GM03348 (cell line): ENCODE data around the gene CPSF2.
A peak's percentile ranks its signal among the peaks of the same experiment; 100 is the strongest.
"Not testable (repeated sequence)": the region's sequence is repeated elsewhere in the genome, so short reads cannot be mapped to it uniquely, and the experiment has no call there.

Source experiments
- DNase-seq: peaks from one replicate; pipeline ENCODE4 v3.0.0; 2012; ENCODE audit warnings: low spot score

The CPSF2 gene

DNA sequence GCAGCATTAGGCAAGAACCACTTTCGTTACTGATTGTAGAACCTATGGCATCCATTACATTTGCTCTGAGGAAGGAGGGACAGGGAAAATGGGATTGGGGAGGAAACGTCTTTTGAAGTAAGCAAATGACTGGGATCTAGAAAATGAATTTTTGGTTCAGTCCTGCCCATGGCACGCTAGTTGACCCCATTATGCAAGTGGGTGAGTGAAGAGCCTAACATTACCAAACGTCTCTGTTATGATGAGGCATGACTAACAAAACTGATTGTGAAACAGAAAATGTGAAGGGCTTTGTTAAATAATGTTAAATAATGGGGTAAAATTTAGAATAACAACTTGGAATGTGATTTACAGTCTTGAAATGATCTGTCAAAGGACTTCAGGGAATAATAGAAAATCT is 38.9 kb downstream of the CPSF2 start:
- peak; percentile 82 for DNase-seq

DNA sequence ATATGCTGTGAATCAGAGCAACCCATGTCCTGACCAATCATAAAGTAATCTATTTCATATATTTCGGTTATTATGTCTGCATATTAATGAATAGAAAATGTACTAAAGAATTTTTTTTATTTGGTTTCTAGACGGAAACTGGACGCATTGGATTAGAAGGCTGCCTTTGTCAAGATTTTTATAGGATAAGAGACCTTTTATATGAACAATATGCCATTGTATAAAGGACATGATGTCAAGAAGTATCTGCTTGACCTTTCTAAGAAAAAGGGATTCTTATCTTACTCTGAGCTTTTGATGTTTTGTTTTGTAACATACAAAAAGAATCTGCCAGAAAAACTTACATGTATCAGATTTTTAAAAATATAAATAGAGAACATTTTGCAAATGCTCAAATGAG is 39.8 kb downstream of the CPSF2 start:
- no peak for DNase-seq

DNA sequence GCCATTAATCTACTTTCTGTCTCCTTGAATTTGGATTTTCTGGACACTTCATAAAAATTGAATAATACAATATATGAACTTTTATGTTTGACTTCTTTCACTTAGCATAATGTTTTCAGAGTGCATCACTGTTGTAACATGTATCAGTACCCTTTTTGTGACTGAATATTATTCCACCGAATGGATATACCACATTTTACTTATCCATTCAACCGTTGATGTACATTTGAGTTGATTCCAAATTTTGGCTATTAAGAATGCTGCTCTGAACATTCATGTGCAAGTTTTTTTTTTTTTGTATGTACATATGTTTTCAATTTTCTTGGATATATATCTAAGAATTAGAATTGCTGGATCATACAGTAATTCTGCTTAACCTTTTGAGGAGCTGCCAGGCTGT is 43.2 kb downstream of the CPSF2 start:
- DNase-seq, result no peak

DNA sequence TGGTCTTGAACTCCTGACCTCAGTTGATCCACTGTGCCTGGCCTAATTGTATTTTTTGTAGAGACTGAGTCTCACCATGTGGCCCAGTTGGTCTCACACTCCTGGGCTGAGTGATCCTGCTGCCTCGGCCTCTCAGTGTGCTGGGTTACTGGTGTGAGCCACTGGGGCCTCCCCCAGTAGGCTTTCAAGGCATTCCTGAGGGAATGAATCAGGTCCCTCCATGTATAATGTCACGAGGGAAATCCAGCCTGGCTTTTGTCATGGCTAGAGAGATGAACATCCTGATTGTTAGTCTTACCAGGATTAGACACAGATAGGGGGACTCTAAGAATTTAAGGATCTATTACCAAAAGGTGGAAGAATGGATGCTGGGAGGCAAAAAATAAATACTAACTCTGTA is 51.9 kb downstream of the CPSF2 start:
- DNase-seq, result peak; percentile 16

DNA sequence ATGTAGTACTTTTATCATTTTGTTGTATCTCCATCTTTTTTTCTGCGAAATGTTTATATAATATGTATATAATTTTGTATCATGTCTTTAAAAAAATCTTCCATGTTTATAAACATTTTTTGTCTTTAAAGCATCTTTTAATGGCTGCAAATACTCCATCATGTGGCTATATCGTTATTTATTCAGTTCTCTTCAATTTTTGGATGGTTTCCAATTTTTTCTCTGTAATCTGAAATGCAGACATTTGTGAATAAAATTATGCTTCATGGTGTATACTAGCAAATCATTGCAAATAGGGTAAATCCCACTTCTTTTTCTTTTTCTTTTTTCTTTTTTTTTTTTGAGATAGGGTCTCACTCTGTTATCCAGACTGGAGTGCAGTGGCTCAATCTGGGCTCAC is 54.0 kb downstream of the CPSF2 start:
- no peak for DNase-seq

- DNase-seq, result no peak
Measured at GRCh38 chr14:92176476-92176875, 54.7 kb downstream of the CPSF2 start.

DNA sequence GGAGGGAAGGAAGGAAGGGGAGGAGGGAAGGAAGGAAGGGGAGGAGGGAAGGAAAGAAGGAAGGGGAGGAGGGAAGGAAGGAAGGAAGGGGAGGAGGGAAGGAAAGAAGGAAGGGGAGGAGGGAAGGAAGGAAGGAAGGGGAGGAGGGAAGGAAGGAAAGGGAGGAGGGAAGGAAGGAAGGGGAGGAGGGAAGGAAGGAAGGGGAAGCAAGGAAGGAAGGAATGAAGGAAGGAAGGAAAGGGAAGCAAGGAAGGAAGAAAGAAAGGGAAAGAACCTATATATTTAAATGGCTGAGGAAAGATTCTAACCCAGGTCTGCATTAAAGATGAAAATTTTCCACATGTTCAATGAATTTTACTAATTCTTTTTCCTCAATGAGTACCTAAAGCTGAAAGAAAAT is 57.4 kb downstream of the CPSF2 start:
- not testable (repeated sequence) for DNase-seq

DNA sequence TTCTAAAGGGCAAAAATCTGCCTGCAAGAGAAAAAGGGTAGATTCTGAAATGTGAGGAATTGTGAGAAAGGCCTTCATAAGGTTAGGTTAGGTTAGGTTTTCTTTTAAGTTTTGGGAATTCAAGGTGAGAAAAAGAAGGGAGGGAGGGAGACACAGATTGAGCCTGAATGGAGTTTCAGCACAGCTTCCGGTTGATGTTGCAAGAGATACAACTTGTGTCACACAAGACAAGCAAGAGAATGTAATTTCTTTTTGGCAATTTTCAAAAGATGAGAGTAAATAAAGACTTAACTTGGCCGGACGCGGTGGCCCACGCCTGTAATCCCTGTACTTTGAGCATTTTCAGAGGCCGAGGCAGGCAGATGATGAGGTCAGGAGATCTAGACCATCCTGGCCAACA is 63.8 kb downstream of the CPSF2 start:
- DNase-seq, result no peak

GRCh38 chr14:92187616-92188015 is 65.8 kb downstream of the CPSF2 start:
- not testable (repeated sequence) for DNase-seq

GRCh38 chr14:92190768-92191167 is 69.0 kb downstream of the CPSF2 start:
- DNase-seq, result no peak

DNA sequence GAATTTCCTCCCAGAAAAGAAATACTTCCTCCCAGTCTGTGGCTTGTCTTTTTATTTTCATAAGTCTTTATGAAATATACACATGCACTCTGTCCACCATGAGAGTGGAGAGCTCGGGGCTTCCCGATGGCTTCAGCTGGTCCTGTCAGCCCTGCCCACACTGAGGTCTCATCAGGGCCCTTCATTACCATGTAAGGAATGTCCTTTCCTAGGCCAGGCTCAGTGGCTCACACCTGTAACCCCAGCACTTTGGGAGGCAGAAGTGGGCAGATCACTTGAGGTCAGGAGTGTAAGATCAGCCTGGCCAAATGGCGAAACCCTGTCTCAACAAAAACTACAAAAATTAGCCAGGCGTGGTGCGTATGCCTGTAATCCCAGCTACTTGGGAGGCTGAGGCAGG is 77.0 kb downstream of the CPSF2 start:
- DNase-seq, result no peak

DNA sequence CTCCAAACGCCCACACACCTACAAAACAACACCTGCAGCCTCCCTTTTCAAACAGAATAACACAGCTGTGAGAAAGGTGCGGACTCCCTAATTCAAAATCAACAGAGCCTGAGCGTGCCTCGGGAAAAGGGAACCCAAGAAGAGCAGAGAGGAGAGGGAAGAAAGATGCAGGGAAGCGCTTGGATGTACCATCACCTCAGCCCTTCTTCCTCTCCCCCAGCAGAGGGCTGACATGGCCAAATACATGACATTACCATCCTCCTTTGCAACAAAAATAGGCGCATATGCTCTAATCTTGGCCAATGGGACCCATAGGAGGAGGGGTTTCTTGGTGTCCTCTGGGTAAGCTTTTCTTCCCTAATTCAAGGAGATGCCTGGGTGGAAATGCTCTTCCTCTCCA is 78.0 kb downstream of the CPSF2 start:
- no peak for DNase-seq

- no peak for DNase-seq
Measured at GRCh38 chr14:92203116-92203515, 81.3 kb downstream of the CPSF2 start.

DNA sequence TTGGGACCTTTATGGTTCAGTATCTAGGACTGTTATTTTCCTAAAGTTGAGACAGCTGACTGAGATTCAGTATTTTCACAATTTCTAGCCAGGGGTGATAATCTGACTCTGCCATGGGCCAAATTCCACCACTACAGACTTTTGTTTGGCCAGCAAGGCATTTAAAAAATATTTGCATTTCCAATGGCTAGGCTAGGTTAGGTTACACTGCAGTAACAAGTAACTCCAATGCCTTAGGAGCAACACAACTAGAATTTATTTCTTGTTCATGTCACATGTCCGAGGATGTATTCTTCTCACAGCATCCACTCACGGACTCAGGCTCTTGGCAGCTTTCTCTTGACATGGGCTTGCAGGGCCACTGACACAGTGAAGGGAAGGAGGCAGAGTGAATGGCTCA is 83.0 kb downstream of the CPSF2 start:
- no peak for DNase-seq

DNA sequence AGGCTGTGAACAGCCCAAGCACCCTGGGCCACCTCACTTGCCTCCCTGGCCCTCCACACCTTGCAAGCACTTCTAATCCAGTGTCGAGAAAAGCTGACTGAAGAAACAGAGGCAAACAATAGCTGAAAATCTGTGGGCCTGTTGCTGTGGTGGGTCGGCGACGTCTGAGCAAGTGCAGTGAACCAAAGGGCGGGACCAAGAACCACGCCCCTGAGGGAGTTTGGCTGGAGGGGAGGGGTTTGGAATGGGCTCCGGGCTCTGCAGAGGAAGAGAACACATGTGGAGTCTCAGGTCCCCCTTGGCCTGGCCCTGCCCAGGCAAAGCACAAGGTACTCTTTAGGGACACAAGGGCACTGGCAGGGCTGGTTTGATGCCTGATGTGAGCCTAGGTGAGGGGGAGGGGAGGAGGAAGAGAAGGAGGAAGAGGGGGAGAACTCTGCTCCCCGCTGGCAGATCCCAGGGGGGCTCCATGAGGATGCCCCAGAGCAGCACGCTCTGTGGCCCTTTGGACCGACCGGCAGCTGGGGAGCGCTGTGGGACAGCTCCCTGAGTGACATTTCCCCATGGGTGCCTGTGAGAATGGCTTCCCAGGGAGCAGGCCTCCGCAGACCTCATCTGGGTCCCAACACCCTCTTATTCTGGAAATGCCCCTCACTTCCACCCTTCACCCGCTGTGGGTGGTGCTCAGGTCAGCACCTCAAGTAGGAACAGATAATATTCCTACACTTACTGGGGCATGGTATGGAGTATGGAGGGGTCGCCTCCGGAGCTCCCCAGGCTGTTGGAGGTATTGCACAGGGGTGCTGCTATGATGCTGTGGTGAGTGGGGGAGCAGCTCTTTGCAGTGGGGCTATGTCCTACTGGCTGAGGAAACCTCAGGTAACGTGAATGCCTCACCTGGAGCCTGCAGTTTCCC is 85.5 kb downstream of the CPSF2 start:
- no peak for DNase-seq

- no peak for DNase-seq
Measured at GRCh38 chr14:92207928-92208265, 86.1 kb downstream of the CPSF2 start.

- no peak for DNase-seq
Measured at GRCh38 chr14:92209141-92209540, 87.4 kb downstream of the CPSF2 start.

DNA sequence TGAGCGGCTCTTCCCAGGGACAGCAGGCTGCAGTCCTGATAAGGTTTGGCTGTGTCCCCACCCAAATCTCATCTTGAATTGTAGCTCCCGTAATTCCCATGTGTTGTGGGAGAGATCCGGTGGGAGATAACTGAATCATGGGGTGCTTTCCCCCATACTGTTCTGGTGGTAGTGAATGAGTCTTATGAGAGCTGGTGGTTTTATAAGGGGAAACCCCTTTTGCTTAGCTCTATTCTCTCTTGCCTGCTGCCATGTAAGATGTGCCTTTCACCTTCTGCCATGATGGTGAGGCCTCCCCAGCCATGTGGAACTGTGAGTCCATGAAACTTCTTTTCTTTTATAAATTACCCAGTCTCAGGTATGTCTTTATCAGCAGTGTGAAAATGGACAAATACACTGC is 91.4 kb downstream of the CPSF2 start:
- DNase-seq, result not testable (repeated sequence)

- no peak for DNase-seq
Measured at GRCh38 chr14:92215579-92215978, 93.8 kb downstream of the CPSF2 start.

DNA sequence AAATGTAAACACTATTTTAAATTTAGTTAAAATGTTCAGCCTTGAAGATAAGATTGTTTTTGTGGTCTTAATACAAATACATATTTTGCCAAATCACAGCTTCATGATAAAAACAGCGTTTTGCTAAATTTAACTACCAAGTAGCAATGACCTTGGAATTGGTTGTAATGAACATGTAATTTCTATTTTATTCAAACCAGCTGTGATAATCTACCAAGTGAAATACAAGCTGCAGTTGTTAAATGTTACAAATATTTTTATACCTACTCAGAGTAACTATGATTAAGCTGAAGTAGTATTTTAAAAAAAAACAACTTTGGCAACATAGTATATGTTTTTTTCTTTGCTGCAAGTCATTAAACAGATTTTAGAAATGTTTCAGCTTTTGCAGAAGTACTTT is 96.2 kb downstream of the CPSF2 start:
- DNase-seq, result peak; percentile 60
